HG03175 (cell line): Measurements from ENCODE around the gene GPR34.

ENCODE experiments used
- ATAC-seq: cut with Tn5 transposase; IDR thresholded peaks from one replicate; pipeline ENCODE4 v1.9.1; 2021; ENCODE audit warnings: mild to moderate bottlenecking, moderate library complexity; ENCODE audit not compliant: unreplicated experiment

Gene GPR34

GRCh38 chrX:41732260-41732659, 43.5 kb downstream of the GPR34 start:
- no peak for ATAC-seq

- peak; percentile 97 for ATAC-seq
These were observed 45.2 kb downstream of the GPR34 start for GRCh38 chrX:41733939-41734338.

GRCh38 chrX:41734530-41734929, 45.8 kb downstream of the GPR34 start:
- ATAC-seq, result no peak

GRCh38 chrX:41737065-41737464, 48.3 kb downstream of the GPR34 start:
- no peak for ATAC-seq

- ATAC-seq, result no peak
These were observed 51.1 kb downstream of the GPR34 start for GRCh38 chrX:41739871-41740270.
